Measurements from ENCODE around the gene TMEM100. TPM values are rescaled to one million over a fixed set of nuclear protein-coding genes. Genes with fewer than 3 reads are reported as not detected.

The TMEM100 gene
- total and polyA plus RNA-seq, 2 experiments from 2014 or later: 0.10 to 0.73 TPM

- Histone ChIP-seq H3K4me3 (no peak overlapping the region), H3K9me2 (ENCODE audit: insufficient read depth) (no peaks in the 10 kb centered on the region; the same call in 1 of the 2 replicates), H3K4me2 (no peak overlapping the region), H3F3A (replicated peaks; ENCODE audit: low read depth) (no peaks in the 10 kb centered on the region), H3K27ac (ENCODE audit: low read depth) (no peak overlapping the region), H4K20me1 (replicated peaks; ENCODE audit: insufficient read depth) (no peaks in the 10 kb centered on the region), H3K79me2 (replicated peaks; ENCODE audit: insufficient read depth) (no peaks in the 10 kb centered on the region), H3K27me3 (ENCODE audit: insufficient read depth) (no peaks in the 10 kb centered on the region), H2AFZ (no peak overlapping the region), H3K36me3 (ENCODE audit: insufficient read depth) (no peaks in the 10 kb centered on the region), H3K4me1 (ENCODE audit: insufficient read depth) (peaks cover 12% of the 10 kb centered on the region)
- Mint-ChIP-seq H3K9me3 (no peaks in the 10 kb centered on the region), H3K27ac (no peak overlapping the region), H3K27me3 (ENCODE audit: insufficient read depth, low read depth, poor library complexity) (no peaks in the 10 kb centered on the region), H3K36me3 (ENCODE audit: low read depth) (no peaks in the 10 kb centered on the region), H3K4me3 (no peak overlapping the region), H3K4me1 (peaks cover 20% of the 10 kb centered on the region)
- TF ChIP-seq STAT1 (IDR thresholded peaks at IDR 0.05; ENCODE audit: unreplicated experiment) (no peak), ETS1 (IDR thresholded peaks at IDR 0.05) (no peak), ZNF462 (CRISPR knock-in tag; IDR thresholded peaks at IDR 0.05) (no peak), CREB1 (CRISPR knock-in tag; IDR thresholded peaks at IDR 0.05; ENCODE audit: low read depth) (no peak)
- DNase-seq (ENCODE audit: low spot score) (no peak), ATAC-seq (no peak)
Observed at GRCh38 chr17:55710829-55711496, 11.7 kb downstream of the TMEM100 start.

- Mint-ChIP-seq H3K4me3 (no peak overlapping the region), H3K27me3 (ENCODE audit: insufficient read depth, low read depth, poor library complexity) (no peaks in the 10 kb centered on the region), H3K4me1 (peaks cover 23% of the 10 kb centered on the region), H3K27ac (no peak overlapping the region), H3K36me3 (ENCODE audit: low read depth) (no peaks in the 10 kb centered on the region), H3K9me3 (no peaks in the 10 kb centered on the region)
- no peak overlapping the region for H3K4me3 ChIP-seq
- ATAC-seq (no peak), DNase-seq (ENCODE audit: low spot score) (no peak)
- no peaks in the 10 kb centered on the region; the same call in 1 of the 2 replicates for H3K9me2 ChIP-seq (ENCODE audit: insufficient read depth)
- peaks cover 12% of the 10 kb centered on the region for H3K4me1 ChIP-seq (ENCODE audit: insufficient read depth)
- H3K36me3 ChIP-seq (ENCODE audit: insufficient read depth): no peaks in the 10 kb centered on the region
- no peaks in the 10 kb centered on the region for H3K27me3 ChIP-seq (ENCODE audit: insufficient read depth)
- H3K4me2 ChIP-seq: no peak overlapping the region
- no peaks in the 10 kb centered on the region for H3F3A ChIP-seq (replicated peaks; ENCODE audit: low read depth)
- no peaks in the 10 kb centered on the region for H3K79me2 ChIP-seq (replicated peaks; ENCODE audit: insufficient read depth)
- no peak overlapping the region for H2AFZ ChIP-seq
- H4K20me1 ChIP-seq (replicated peaks; ENCODE audit: insufficient read depth): no peaks in the 10 kb centered on the region
- no peak overlapping the region for H3K27ac ChIP-seq (ENCODE audit: low read depth)
- TF ChIP-seq ZNF331 (CRISPR knock-in tag; IDR thresholded peaks at IDR 0.05; ENCODE audit: low read depth): no peak
- no peak for TF ChIP-seq POLR2AphosphoS5 (IDR thresholded peaks at IDR 0.05; ENCODE audit: low read depth)
- TF ChIP-seq EZH2phosphoT487 (IDR thresholded peaks at IDR 0.05; ENCODE audit: unreplicated experiment): no peak
- no peak for TF ChIP-seq EZH2 (IDR thresholded peaks at IDR 0.05; ENCODE audit: low read depth, unreplicated experiment)
Observed at GRCh38 chr17:55710410-55710809, 12.3 kb downstream of the TMEM100 start.
